ENCODE measurements around the gene ADNP2.
A peak's percentile ranks its signal among the peaks of the same experiment; 100 is the strongest.
"Not testable (repeated sequence)": the region's sequence is repeated elsewhere in the genome, so short reads cannot be mapped to it uniquely, and the experiment has no call there.

The ADNP2 gene

DNA sequence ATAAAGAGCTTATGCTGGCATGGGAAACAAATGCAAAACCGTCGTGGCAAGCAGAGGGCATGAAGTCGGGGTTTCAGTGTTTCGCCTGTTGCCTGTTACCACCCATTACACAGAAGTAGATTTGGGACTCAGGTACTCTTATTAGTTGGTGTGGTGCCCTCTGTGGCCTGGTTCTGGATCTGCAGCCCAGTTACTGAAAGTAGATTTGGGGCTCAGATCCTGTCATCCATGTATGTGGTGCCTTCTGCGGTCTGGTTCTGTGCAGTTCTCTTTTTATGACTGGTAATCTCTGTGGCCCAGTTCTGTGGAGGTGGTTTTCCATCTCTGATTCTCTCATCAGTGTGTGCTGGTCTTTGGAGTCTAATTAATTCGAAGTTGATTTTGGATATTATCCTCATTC is 45.2 kb downstream of the ADNP2 start:
- TF ChIP-seq TAF1 (IDR thresholded peaks at IDR 0.05; ENCODE audit: low read depth, low read length) (no peak), SPI1 (IDR thresholded peaks at IDR 0.05; ENCODE audit: low read depth, low read length) (peak; percentile 61), POU2F2 (IDR thresholded peaks at IDR 0.05; ENCODE audit: low read depth, low read length) (no peak), PAX5 (IDR thresholded peaks at IDR 0.05; ENCODE audit: insufficient read depth, low read length, severe bottlenecking) (no peak), POLR2A (IDR thresholded peaks at IDR 0.05; ENCODE audit: low read depth, low read length) (no peak)
- FAIRE-seq, result peak; percentile 87
- DNase-seq (ENCODE audit: insufficient read length, low spot score), result no peak

DNA sequence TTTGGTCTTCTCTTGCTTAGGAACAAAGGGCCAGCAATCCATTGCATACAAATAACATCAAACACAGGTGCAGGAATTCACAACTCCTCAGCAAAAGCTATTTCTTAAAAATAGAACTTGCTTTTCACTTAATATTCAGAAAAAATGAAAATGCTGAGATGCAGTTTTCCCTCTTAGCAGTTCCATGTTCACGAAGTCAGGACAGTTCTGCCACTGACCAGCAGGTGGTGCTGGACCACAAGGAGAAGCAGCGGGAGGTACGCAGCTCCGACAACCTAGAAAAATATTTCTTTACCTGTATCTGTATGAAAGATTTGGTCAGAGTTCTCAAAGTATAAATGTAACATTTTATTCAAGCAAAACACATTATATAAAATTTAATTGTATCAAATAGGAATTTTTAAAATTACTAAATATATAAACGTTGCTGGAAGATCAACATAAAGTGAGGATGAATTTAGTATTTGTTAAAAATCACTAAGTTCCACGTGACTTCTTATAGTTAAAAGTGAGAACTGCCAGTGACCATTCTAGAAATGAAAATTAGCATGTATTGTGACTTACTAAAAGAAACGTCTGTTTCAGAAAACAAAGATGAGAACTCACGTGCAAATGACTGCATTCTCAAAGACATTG is 48.8 kb downstream of the ADNP2 start:
- no peak for TF ChIP-seq TAF1 (IDR thresholded peaks at IDR 0.05; ENCODE audit: low read depth, low read length)
- TF ChIP-seq POLR2AphosphoS5 (IDR thresholded peaks at IDR 0.05; ENCODE audit: low read depth, low read length), result no peak
- no peak for TF ChIP-seq POU2F2 (IDR thresholded peaks at IDR 0.05; ENCODE audit: low read depth, low read length)
- TF ChIP-seq SPI1 (IDR thresholded peaks at IDR 0.05; ENCODE audit: low read depth, low read length), result no peak
- TF ChIP-seq POLR2A (IDR thresholded peaks at IDR 0.05; ENCODE audit: low read depth, low read length), result no peak
- TF ChIP-seq PAX5 (IDR thresholded peaks at IDR 0.05; ENCODE audit: insufficient read depth, low read length, severe bottlenecking), result no peak
- DNase-seq (ENCODE audit: insufficient read length, low spot score) (no peak), FAIRE-seq (peak; percentile 91)

DNA sequence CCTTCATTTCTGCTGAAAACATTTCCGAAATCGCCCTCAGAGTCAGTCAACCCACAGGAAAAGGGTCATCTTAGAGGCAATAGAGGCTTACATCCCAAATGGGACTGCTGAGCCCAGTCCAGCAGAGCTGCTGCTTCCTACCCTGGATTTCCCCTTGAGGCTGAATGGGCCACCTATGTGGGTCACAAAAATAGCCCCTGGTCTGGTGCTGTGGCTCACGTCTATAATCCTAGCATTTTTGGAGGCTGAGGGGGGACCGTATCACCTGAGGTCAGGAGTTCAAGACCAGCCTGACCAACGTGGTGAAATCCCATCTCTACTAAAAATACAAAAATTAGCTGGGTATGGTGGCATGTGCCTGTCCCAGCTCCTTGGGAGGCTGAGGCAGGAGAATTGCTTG is 49.3 kb downstream of the ADNP2 start:
- no peak for DNase-seq (ENCODE audit: insufficient read length, low spot score)
- FAIRE-seq, result no peak
- no peak for TF ChIP-seq TAF1 (IDR thresholded peaks at IDR 0.05; ENCODE audit: low read depth, low read length)

DNA sequence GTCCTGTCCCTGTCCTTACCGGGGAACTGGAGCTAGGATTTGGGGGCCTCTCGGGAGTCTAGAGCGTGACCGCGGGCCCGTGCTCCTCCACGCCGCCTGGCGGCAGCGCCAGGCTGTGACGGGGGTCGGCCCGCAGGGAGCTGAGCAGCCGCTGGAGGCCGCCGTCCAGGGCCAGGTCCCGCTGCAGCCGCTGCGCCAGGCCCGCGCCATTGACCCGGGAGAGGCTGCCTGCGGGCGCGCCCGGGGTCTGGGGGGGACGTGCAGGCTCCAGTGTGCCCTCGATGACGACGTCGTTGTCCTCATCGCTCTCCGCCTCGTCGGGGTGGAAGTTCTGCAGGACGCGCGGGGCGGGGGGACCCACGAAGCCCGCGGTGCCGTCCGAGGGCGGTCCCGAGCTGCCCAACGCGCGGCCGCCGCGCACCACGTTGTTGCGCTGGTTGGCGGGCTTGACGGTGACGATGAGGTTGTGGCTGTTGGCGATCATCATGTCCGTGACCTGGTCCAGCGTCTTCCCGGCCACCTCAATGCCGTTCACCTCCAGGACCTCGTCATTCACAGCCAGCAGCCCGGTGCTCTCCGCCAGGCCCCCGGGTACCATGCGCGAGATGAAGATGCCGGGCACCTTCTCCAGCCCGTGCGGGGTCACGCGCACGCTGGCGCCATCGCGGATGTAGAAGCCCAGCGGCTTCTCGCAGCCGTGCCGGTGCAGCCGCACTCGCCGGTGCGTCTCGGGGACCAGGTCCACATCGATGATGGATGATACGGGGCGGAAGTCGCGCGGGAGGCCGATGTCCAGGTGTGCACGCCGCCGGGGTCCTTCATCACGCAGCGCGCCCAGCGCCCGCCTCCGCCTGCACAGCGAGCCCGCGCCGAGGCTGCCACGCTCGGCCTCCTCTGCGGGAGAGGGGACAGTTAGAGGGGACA is 50.9 kb downstream of the ADNP2 start:
- DNase-seq (ENCODE audit: insufficient read length, low spot score), result peak; percentile 61
- TF ChIP-seq SPI1 (IDR thresholded peaks at IDR 0.05; ENCODE audit: low read depth, low read length) (no peak), PAX5 (IDR thresholded peaks at IDR 0.05; ENCODE audit: insufficient read depth, low read length, severe bottlenecking) (peak; percentile 85)
- peak; percentile 35 for FAIRE-seq

DNA sequence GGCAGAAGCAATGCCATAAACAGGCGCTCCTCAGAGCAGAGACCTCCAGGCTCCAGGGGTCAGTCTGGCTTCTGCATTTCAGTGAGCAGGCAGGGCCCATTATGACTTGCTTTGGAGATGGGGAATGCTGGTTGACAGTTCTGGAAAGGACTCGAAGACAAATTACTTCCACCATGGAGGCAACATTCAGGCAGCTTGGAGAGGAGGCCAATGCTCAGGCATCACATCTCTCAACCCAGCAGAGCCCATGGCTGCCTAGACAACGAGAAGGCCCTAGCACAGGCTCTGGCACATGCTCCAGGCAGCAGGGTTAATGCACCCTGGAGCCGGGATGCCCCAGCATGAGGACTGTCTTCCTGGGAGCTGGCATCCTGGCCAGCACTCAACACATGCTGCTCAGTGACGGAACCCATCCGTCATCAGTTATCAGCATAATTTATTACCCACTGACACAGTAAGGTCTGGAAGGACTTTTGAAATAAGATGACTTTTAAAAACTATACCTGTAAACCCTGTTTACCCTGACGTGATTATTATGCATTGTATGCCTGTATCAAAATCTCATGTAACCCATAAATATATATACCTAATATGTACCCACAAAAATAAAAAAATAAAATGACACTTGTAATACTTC is 52.8 kb downstream of the ADNP2 start:
- FAIRE-seq, result no peak
- no peak for DNase-seq (ENCODE audit: insufficient read length, low spot score)
- TF ChIP-seq POU2F2 (IDR thresholded peaks at IDR 0.05; ENCODE audit: low read depth, low read length) (no peak), TAF1 (IDR thresholded peaks at IDR 0.05; ENCODE audit: low read depth, low read length) (no peak), POLR2AphosphoS5 (IDR thresholded peaks at IDR 0.05; ENCODE audit: low read depth, low read length) (no peak), POLR2A (IDR thresholded peaks at IDR 0.05; ENCODE audit: low read depth, low read length) (no peak), PAX5 (IDR thresholded peaks at IDR 0.05; ENCODE audit: insufficient read depth, low read length, severe bottlenecking) (no peak), SPI1 (IDR thresholded peaks at IDR 0.05; ENCODE audit: low read depth, low read length) (no peak)

DNA sequence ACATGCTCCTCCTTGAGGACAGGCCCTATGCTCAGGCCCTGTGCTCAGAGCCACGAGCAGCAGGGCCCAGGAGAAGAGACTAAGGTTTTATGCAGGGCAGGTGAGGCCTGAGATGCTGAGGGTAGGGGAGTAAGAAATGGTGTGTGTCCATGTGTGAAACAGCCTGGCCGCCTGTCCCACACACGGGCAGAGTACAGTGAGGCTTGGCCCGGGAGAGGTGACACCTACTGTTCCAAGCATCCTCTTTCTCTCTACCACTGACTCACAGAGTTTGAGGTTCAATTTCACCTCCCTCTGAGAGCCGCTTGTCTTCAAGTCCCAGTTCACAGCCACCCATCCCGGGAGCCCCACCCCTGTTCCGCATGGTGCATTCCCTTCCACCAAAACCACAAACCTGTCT is 54.1 kb downstream of the ADNP2 start:
- FAIRE-seq (no peak), DNase-seq (ENCODE audit: insufficient read length, low spot score) (no peak)
- no peak for TF ChIP-seq POU2F2 (IDR thresholded peaks at IDR 0.05; ENCODE audit: low read depth, low read length)
- no peak for TF ChIP-seq POLR2A (IDR thresholded peaks at IDR 0.05; ENCODE audit: low read depth, low read length)
- no peak for TF ChIP-seq SPI1 (IDR thresholded peaks at IDR 0.05; ENCODE audit: low read depth, low read length)
- no peak for TF ChIP-seq POLR2AphosphoS5 (IDR thresholded peaks at IDR 0.05; ENCODE audit: low read depth, low read length)
- TF ChIP-seq PAX5 (IDR thresholded peaks at IDR 0.05; ENCODE audit: insufficient read depth, low read length, severe bottlenecking), result no peak
- no peak for TF ChIP-seq TAF1 (IDR thresholded peaks at IDR 0.05; ENCODE audit: low read depth, low read length)

DNA sequence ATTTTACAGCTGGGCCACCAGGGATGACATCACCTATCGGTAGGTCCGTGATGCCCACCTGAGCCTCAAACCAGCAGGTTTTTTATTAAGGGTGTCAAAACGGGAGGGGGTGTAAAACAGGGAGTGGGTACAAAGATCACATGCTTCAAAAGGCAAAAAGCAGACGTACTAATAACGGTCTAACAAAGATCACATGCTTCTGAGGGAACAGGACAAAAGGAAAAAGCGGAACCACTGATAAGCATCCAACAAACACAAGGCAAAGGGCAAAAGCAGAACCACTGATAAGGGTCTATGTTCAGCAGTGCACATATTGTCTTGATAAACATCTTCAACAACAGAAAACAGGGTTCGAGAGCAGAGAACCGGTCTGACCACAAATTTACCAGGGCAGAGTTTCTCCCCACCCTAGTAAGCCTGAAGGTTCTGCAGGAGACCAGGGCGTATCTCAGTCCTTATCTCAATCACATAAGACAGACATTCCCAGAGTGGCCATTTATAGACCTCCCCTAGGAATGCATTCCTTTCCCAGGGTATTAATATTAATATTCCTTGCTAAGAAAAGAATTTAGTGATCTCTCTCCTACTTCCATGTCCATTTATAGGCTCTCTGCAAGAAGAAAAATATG is 55.8 kb downstream of the ADNP2 start:
- DNase-seq (ENCODE audit: insufficient read length, low spot score); FAIRE-seq: not testable (repeated sequence)

DNA sequence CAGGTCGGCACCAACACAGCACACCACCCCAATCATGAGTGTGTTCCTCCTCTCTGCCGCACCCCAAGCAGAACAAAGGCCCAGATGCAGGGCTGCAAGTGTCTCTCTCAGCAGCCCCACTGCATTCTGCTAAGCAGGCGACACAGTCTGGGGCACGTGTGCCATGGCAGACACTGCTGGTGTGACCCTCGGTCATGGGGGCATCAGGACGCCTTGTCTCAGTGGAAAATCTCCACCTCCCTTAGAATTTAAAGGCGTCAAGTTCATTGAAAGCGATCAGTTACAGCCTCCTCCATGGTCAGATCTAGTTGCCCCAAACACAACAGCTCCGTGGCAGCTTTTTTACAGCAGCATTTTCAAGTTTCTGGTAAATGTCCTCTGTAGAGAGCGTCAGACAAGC is 57.2 kb downstream of the ADNP2 start:
- FAIRE-seq (no peak), DNase-seq (ENCODE audit: insufficient read length, low spot score) (no peak)
- TF ChIP-seq POLR2A (IDR thresholded peaks at IDR 0.05; ENCODE audit: low read depth, low read length) (no peak), TAF1 (IDR thresholded peaks at IDR 0.05; ENCODE audit: low read depth, low read length) (no peak), POU2F2 (IDR thresholded peaks at IDR 0.05; ENCODE audit: low read depth, low read length) (no peak), SPI1 (IDR thresholded peaks at IDR 0.05; ENCODE audit: low read depth, low read length) (no peak), PAX5 (IDR thresholded peaks at IDR 0.05; ENCODE audit: insufficient read depth, low read length, severe bottlenecking) (no peak), POLR2AphosphoS5 (IDR thresholded peaks at IDR 0.05; ENCODE audit: low read depth, low read length) (no peak)

DNA sequence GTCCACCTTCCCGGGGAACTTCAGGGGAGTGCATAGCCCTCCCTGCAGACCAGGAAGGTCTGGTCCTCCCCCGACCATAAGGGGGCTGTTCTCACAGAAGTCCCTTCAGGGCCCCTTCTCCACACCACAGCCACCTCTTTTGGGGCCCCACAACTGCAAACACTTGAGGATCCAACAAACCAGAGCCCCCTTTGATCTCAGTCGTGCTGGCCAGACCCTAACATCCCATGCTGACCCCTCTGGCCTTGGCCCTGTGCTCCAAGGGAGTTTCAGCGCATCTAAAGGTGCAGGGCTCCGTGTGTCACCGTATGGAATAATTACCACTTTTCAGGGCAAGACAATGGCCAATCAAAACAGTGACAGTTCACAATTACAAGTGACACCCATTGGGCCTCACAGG is 57.7 kb downstream of the ADNP2 start:
- TF ChIP-seq POU2F2 (IDR thresholded peaks at IDR 0.05; ENCODE audit: low read depth, low read length), result no peak
- no peak for TF ChIP-seq POLR2AphosphoS5 (IDR thresholded peaks at IDR 0.05; ENCODE audit: low read depth, low read length)
- no peak for TF ChIP-seq POLR2A (IDR thresholded peaks at IDR 0.05; ENCODE audit: low read depth, low read length)
- no peak for TF ChIP-seq SPI1 (IDR thresholded peaks at IDR 0.05; ENCODE audit: low read depth, low read length)
- TF ChIP-seq PAX5 (IDR thresholded peaks at IDR 0.05; ENCODE audit: insufficient read depth, low read length, severe bottlenecking), result no peak
- no peak for TF ChIP-seq TAF1 (IDR thresholded peaks at IDR 0.05; ENCODE audit: low read depth, low read length)
- DNase-seq (ENCODE audit: insufficient read length, low spot score), result no peak
- FAIRE-seq, result no peak
